ENCODE measurements around the gene PODXL.
"Not testable (repeated sequence)": the region's sequence is repeated elsewhere in the genome, so short reads cannot be mapped to it uniquely, and the experiment has no call there.

The PODXL gene

DNA sequence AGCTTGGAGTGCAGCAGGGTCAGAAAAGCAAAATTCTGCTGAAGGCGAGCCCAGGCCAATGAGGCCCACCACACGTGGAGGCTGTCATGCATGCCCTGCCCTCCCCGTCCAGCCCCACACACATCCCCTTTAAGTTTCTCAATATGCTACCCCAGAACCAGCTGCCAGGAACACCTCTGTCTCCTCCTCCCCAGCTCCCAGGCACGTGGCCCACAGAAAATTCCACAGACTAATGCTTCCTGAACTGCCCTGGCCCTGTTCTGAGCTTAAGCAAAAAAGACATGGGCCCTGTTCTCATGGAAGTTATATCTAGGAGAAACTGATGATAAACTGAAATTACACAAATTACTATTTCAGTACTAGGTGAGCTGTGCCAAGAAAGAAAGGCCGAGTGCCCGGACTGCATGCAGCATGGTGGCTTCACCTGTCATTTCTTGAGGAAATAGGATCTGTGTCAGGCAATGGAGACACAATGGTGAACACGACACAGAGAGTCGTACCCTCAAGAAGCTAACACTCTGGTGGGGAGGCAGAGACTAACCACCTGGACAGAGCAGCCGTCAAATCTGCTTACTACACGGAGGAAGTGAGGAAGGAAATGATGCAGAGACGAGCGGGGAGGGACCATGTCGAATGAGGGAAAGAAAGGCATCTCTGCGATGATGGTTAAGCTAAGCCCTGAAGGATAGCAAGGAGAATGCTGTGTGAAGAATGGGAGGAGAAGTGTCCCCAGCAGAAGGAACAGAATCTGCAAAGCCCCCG is 44.5 kb downstream of the PODXL start:
- no peak for DNase-seq (ENCODE audit: low read depth in 2 of 2)

DNA sequence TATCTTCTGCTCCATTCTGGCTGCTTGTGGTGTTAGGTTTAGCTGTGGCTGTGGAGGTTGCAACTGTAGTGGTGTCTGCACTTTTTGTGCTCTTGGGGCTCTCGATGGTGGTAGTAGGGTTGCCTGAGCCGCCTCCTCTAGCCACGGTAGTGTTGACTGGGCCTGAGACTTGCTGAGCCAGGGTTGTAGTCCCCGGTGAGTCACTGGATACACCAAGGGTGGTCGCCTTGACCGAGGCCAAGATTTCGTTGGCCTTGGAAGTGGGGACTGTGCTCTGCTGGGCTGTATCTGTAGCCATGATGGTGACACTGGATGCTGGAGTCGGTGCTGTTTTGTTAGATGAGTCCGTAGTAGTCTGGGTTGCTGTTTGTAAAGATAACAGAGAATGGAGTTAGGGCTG is 45.4 kb downstream of the PODXL start:
- no peak for DNase-seq (ENCODE audit: low read depth in 2 of 2)

DNA sequence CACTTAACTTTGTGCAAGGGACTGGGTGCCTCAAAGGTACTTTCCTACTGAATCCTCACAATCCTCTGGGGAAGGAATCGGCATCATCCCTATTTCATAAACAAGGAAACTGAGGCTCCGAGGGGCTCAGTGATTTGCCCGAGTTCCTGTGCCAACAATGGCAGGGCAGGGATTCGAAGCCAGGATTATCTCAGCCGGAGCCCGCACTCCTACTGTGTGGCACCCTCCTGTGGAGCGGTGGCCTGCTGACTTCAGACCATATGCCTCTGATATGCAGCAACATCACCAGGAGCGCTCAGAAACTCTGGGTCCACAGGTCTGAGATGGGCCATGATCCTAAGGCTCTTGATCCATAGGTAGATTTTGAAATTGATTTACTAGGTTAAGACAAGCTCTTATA is 46.6 kb downstream of the PODXL start:
- DNase-seq (ENCODE audit: low read depth in 2 of 2) = no peak

DNA sequence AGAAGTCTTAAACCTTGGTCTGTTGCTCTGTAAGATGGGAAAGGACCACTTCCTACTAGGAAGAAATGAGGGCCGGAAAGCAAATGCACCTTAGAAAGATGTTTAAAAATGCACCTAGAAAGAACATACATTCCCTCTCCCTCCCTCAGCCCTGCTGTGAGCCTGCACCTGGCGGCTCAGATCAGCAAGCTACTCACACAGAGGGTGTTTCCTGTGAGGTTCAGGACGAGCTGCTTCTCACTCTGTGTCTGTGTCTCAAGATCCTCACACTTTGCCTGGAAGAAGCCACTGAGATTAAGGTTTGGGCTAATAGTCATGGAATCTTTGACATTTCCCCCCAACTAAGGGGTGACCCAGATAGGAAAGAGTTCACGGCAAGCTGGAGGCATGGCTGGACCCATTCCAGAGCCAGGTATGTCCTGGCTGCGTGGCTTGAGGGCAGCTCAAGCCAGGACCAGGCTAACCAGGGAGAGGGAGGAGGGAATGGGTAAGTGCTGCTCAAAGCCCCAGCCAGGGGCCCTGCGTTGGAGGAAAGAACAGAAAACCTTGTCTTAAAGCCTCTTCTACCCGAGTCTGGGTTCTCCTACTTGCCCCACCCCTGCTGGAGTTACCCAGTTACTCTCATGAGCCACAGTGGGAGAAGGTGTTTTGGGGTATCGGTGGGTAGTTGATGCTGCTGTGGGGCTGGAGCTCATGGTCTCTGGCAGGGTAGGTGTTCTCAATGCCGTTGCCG is 47.5 kb downstream of the PODXL start:
- DNase-seq (ENCODE audit: low read depth in 2 of 2) = no peak

DNA sequence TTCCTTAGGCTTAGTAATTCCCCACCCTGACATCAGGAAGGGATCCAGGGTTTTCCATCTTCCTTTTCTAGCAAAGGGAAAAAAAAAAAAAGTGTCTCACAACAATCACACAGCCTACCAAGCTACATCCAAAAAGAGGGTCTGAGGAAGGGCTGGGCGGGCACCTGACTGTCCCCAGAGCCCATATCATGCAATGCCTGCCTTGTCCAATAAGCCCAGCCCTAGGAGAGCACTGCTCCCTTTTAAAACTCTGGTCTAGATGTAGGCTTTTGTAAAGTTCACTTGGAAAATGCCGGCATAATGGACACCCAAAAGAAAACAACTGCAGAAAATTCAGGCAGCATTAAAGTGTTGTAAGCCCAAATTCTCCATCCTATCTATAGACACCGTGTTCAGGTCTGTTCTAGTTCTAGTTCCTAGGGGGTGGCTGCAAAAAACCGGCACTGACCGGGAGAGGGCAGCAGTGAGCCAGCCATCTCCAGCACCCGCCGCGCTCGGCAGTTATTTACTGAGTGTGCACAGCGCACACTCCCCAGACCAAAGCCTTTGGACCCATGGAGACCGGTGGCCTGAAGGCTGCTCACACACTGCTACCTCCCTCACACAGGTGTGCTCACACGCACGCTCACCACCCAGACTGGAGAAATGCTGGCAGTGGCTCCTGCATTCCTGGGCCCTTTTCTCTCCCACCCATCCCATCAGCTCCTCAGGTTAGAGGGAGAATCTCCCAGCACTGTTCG is 48.7 kb downstream of the PODXL start:
- peak; percentile 36 to 50 for DNase-seq (ENCODE audit: low read depth in 2 of 2)

DNA sequence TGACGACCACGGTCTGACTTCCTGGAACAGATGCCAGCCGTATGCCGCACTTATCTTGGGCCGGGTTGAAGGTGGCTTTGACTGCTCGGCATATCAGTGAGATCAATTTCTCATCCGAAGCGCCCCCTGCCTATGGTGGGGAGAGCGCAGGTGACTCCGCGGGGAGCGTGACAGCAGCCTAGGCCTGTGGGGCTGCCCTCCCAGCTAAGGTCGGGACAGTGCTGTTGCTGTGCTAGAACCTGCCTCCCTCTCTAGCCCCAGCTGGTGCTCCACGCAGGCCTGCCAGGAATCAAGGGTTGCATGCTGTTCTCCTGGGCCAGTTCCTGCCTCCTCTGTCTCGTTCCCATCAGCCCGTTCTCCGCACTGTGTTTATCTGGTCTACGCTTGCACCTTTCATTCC is 49.8 kb downstream of the PODXL start:
- DNase-seq (ENCODE audit: low read depth in 2 of 2) = no peak

DNA sequence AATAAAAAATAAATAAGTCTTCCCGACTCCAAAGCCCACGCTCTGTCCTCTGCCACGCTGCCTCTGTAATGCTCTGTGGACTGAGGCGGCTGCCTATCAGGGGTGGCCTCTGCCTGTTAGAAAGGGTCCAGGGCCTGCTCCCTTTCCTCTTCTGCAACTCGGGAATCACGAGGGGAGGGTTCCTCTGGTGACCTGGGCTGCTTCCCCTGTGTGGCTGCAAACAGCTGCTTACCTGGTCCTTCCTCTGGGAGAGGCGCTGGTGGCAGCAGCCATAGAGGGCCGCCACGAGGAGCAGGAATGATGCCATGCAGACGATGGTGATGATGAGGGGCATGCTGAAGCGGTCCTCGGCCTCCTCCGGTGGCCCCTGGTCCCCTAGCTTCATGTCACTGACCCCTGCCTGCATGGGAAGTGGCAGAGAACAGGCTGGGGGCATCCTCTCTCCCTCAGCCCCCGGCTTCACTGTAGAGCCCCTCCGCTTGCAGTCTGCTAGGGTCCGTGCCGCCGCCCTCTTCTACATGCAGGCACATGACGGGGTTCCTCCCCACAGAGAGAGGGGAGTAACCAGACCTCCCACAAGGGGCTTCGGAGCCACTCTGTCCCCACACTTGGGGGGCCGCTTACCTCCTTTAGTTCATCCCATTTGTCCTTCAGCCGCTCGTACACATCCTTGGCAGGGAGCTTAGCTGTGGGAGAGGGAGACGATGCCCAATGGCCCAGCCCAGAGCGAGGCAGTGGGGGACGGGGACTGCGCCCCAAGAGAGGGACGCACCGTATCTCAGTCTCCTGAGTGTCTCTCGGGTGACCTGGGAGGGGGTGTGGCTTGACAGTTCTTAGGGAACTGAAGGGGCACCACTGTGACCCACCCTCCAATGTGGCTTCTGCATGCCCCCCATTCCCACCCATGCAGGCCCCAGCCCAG is 50.5 kb downstream of the PODXL start:
- DNase-seq (ENCODE audit: low read depth in 2 of 2) = no peak

DNA sequence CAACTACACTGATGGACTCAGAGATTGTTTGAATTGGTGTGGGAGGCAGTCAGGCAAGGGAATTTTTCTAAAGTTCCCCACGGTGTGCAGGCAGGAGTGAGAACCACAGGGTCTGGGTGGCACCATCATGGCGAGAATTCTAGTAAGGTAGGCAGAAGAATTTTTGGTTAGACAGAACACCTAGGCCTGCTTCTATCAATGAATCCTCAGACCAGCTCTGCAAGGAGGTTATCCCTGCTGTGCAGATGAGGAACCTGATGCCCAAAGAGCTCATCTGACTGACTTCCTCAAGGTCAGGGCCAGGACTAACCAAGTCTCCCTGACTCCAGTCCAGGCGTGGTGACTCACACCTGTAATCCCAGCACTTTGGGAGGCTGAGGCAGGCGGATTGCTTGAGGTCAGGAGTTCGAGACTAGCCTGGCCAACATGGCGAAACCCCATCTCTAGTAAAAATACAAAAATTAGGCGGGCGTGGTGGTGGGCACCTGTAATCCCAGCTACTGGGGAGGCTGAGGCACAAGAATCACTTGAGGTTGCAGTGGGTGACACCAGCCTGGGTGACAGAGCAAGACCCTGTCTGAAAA is 51.3 kb downstream of the PODXL start:
- DNase-seq (ENCODE audit: low read depth in 2 of 2) = not testable (repeated sequence)

DNA sequence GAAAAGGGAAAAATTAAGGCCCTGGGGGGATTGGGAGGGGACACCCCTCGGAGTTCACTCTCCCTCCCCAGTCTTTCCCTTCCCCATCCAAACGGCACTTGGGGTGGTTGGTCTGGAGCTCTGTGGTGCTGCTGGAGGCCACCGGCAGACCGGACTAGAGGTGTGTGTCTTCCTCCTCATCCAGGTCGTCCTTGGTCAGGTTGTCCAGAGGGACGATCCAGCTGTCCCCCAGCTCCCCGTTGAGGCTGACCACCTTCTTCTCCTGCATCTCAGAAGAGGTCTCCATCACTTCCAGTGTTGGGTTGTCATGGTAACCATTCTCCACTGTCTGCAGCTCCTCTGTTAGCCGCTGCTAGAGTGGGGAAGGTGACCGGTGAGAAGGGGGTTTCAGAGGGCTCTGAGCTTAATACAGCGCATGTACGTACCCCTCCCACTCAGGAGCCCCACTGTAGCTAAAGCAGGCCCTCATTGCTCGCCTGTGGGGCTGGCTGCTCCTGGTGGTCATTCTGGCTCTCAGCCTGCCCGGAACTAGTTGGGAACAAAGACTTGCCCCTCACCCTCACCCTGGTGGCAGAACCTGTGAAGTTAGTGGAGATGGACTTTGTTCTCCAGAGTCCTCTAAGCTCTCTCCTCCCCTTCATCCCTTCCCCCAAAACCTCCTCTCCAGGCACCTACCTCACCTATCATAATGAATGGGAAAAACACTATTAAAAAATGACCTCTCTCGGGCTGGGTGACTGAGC is 52.1 kb downstream of the PODXL start:
- DNase-seq (ENCODE audit: low read depth in 2 of 2) = no peak

DNA sequence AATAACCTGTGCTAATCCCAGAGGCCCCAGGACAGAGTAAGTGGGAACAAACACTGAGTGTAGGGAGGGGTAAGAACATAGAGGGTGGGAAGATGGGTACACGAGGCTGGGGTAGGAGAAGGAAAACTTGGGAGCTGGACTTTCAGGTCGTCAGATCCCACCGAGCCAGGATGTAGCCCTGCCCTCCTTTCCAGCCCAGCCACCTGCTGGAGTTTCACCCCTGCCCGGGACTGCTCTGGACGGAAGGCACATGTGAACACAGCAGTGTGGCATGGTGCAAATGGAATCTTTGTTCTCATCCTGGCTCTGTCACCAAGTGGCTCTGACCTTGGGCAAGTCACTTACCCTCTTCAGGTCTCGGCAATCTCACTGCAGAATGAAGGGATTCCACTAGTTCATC is 52.8 kb downstream of the PODXL start:
- DNase-seq (ENCODE audit: low read depth in 2 of 2) = no peak

DNA sequence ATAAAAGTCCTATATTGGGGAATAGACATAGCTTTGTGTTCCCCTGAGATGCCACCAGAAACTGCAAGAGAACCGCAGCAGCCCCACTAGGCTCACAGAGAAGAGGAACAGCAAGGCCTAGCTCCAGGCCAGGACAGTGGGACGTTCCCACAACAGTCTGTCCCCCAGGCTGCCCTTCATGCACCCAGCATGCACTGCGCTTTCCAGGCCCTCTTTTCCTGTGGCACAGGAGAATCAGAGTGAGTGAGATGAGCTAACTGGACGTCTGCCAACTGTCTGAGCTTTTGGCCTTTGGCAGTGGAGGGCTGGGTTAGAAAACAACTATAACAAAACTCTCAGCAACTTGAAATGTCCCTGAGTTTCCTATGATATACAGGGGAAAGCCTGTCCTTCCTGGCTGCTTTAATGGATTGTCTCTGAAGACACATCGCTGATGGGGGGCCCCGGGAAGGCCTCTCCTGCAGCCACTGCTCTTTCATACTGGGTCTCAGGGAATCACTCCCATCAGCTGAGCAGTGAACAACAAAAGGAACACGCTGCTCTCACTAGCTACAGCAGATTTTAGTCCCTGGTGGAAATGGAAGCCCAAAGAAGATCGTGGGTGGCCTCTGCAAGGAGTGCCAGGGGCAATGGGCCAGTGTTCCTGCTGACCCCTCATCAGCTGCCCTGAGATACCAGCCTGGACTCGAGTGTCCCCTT is 53.5 kb downstream of the PODXL start:
- no peak for DNase-seq (ENCODE audit: low read depth in 2 of 2)

DNA sequence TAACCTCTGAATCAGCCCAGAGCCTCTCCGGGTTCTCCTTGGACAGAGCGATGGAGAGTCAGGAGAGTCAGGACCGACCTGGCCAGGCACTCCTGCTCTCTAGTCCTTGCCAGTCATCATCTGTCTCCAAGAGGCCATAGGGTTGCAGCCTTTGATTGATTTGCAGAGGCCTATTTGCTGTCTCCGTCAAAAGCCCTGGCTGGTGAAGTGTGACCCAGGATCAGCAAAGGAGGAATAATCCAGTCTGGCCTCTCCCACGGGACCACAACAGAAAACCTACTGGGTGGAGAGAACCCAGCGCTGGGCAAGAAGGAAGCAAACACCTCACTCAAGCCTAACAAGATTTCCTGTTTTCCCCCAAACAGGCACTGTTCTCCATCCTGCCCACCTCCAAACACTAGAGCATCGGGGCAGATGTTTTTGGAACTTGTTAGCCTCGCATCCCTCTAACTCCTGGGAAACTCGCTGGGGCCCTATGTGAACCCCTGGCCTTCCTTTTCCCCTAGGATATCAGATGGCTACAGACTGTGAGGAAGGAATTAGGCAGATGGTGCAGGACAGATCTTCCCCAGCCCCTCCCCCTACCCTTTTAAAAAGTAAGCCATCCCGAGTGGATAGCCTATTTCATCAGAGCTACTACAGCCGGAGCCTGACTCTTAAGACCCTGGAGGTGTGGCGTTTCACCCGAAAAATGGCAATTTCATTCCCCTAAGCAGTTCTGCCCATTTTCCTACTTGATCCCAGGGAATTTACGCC is 54.3 kb downstream of the PODXL start:
- no peak for DNase-seq (ENCODE audit: low read depth in 2 of 2)

DNA sequence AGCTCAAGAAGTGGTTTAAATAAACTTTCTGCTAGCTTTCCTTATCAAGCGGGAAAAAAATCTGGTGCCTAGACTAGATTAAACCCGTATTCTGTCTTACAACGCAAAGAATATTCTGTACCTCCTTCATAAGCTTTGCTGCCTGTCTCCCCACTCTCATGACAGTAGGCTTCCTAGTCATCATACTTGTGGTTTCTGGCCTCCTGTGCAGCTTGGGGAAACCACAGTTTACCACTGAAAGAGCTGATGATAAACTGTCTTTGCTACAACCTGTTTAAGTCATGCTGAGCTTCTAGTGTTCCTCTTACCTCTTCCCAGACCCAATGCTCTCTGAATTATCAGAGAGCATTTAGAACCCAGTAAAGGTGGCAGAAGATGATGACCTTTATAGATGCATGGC is 55.0 kb downstream of the PODXL start:
- DNase-seq (ENCODE audit: low read depth in 2 of 2) = peak; percentile 25 to 34

DNA sequence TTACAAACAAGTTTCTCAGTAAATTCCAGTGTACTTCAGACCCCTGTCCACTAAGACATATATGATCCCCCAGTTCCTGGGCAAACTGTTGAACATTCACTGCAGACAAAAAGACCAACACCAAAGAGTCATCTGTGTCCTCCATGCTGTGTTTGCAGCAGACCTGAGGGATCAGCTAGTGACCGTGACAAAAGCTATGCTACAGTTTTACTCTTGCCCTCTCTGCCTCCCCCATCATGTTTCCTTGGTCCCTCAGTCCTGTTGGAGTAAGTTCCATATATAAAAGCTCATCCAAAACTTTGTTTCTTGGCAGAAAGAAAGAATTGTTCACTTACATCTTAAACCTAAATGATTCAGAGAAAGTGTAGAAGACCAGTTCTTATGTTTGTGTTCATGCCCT is 56.1 kb downstream of the PODXL start:
- no peak for DNase-seq (ENCODE audit: low read depth in 2 of 2)

DNA sequence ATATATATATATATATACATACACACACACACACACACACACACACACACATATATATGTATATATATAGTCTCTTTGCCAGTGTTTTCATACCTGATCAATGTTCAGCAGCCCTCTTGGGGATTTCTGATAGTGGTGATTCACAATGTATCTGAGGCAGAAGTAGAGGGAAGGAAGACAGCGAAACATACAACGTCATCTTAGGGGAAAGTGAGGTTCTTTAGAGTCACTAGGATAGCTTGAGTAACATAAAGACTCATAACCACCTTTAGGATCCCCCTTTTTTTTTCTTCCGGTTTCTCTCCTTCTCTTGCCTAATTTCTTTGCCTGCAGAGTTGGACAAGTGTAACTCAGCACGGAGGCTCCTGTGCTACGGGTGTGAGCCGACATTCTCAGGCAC is 56.6 kb downstream of the PODXL start:
- no peak for DNase-seq (ENCODE audit: low read depth in 2 of 2)

DNA sequence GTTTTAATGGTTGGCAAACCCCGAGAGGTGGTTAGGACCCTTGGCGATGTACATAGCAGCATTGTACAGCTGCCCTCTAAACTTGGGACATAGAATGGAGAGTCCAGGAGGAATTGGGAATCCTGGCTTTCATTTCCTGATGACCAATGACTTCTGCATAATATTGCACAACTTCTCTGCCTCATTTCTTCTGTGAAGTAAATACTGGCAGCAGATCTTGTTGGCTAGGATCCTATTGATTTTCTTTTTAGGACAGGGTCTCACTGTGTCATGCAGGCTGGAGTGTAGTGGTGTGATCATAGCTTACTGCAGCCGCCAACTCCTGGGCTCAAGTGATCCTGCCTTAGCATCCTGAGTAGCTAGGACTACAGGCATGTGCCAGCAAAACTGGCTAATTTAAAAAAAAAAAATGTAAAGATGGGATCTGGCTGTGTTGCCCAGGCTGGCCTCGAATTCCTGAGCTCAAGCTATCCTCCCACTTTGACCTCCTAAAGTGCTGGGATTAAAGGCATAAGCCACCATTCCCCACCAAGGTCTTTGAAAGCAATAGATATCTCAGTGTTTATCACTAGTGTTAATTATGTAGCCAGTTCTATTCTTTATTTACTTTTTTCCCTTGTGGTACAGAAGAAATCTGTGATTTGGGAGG is 58.1 kb downstream of the PODXL start:
- no peak for DNase-seq (ENCODE audit: low read depth in 2 of 2)

DNA sequence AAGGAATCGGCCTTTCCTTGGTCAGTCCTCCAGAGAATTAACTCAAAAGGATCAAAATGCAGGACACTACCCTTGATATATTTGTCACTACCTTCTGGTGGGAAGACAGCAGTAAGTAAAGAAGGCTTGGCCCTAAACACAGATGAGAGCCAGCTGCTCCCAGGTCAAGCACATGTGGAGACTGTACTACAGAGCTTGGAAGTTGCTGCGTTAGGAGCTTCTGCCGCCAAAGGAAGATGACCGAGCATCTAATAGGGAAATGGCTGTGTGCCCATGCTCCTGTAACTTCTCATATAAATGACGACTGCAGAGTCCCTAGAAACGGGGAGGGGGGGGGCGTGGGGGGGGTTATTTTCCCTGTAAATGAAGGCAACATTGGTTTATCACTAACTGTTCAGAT is 59.0 kb downstream of the PODXL start:
- DNase-seq (ENCODE audit: low read depth in 2 of 2) = no peak

DNA sequence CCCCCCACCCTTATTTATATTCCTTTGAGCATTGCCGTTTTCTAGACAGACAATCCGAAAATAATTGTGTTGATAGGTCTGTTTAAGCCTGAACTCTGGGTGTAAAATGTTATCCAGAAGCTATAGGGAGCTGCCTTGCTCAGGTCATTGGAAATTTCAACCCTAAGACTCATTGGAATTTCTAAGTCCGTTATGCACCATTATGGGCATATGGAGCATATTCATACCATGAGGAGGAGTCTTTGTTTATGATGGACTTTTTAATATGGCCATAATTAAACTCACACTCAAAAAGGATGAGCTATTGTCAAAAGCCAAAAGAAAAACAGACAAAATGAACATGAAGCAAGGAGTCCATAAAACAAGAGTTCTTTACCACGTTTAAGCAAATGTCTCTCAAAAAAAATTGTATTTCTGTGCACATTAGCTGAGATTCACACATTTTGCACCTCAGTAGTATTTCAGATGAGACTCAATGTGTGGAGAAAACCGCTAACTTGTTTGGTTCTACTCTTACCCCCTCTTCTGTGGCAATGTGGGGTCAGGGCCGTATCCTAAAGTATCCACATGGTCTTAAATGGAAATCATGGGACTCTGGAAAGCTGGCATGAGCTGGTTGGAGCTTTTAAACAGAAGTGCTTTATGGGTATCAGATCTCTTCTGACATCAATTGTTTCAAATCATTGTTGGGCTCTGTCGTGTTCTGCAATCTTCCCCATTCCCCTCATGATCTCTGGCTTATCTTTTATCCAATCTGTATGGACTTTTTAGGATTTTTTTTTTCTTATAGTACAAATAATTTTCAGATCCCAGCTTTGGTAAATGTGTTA is 60.5 kb downstream of the PODXL start:
- DNase-seq (ENCODE audit: low read depth in 2 of 2) = no peak
